ENCODE data around the gene RC3H1. TPM values are rescaled to one million over a fixed set of nuclear protein-coding genes. Genes with fewer than 3 reads are reported as not detected.

RC3H1 gene
- total and polyA plus RNA-seq, 2 of the 8 experiments (the other 6 are each of a cell fraction or from before 2014, with no cell fraction given): 7.4 to 32.2 TPM

DNA sequence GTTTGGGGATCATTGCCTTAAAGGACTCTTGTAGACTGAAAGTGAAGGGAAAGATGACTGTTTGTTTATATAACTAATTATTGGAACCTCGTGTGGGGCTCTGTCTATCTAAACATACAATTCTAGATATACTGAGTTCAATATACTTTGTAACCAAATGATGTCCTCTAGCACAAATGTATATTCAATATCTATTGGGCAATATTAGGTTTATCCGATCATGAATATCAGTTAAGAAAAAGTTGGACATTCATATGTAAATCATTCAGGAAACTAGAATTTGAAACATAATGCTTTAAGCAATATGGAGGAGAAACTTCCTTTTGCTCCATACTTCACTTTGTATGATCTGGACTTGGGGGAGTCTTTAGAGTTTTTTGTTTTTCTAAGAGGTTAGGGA lies 8.9 kb upstream of the RC3H1 start:
- H3K4me1 ChIP-seq (replicated peaks in 1 of 4; ENCODE audit: control insufficient read depth in 3 of 4, insufficient read depth in 4 of 4, low read length in 3 of 4): no peaks in the 10 kb centered on the region
- no peak overlapping the region for H3K4me3 ChIP-seq (ENCODE audit: extremely low read depth in 1 of 4, insufficient read depth in 2 of 4, low read depth in 3 of 4, low read length in 4 of 4)
- H3K79me1 ChIP-seq (ENCODE audit: low read depth, low read length): no peaks in the 10 kb centered on the region
- no peak overlapping the region for H3K18ac ChIP-seq (ENCODE audit: extremely low read depth, low read length)
- POLR2A ChIA-PET (ENCODE audit: partially characterized antibody): interaction anchor here (1.8 kb wide), 1 partner anchor 9 kb away, joined by 7 read pairs; the partner anchor contains the start of gene RC3H1
- no peaks in the 10 kb centered on the region for H3K36me3 ChIP-seq (ENCODE audit: control insufficient read depth in 2 of 4, insufficient read depth in 4 of 4, low read length in 3 of 4)
- H2AK5ac ChIP-seq (ENCODE audit: low read depth, low read length): no peak overlapping the region
- TF ChIP-seq NRF1 (IDR thresholded peaks at IDR 0.05; ENCODE audit: low read depth, low read length) (no peak), ASH2L (IDR thresholded peaks at IDR 0.05; ENCODE audit: low read length) (no peak)
- H3K9ac ChIP-seq (replicated peaks in 1 of 4; ENCODE audit: extremely low read depth in 1 of 4, low read depth in 3 of 4, low read length in 3 of 4): no peak overlapping the region
- CTCF ChIA-PET (ENCODE audit: partially characterized antibody): interaction anchor here (0.9 to 1.6 kb wide), 2 partner anchors 122 to 998 kb away, joined by 3 to 8 read pairs; no protein-coding TSS in a partner anchor
- no peak overlapping the region for H2BK5ac ChIP-seq (ENCODE audit: low read depth, low read length)
- H3K4ac ChIP-seq (replicated peaks; ENCODE audit: insufficient read length, low read depth, low read length): no peak overlapping the region
- H3K23me2 ChIP-seq (ENCODE audit: low read depth, low read length): no peaks in the 10 kb centered on the region
- DNase-seq (ENCODE audit: low read depth in 1 of 2, low spot score in 2 of 2) (no peak), FAIRE-seq (no peak)
- H3K27me3 ChIP-seq (replicated peaks in 1 of 4; ENCODE audit: control insufficient read depth in 3 of 4, extremely low read depth in 1 of 4, insufficient read depth in 3 of 4, low read length in 3 of 4): peaks cover 0 to 7% (median 4%) of the 10 kb centered on the region in 4 experiments; a peak in 6 of 7 replicates
- WGBS, 2 experiments (ENCODE audit: extremely low coverage in 1 of 2, insufficient coverage in 1 of 2, insufficient read length in 1 of 2, insufficient replicate concordance in 2 of 2, low coverage in 1 of 2, low lambda C conversion rate in 2 of 2, missing lambda C conversion rate in 1 of 2): 89% methylated on average over 2 of the region's 2 CpGs; no CpG with 5 or more reads in 1 of the 2 experiments
- no peak overlapping the region for H2BK15ac ChIP-seq (ENCODE audit: low read length)
- no peaks in the 10 kb centered on the region for H4K20me1 ChIP-seq (replicated peaks in 1 of 2; ENCODE audit: control insufficient read depth in 1 of 2, insufficient read depth in 2 of 2, low read length in 2 of 2)
- no peak overlapping the region for H3K27ac ChIP-seq (ENCODE audit: low read depth, low read length)
- H4K5ac ChIP-seq (ENCODE audit: insufficient read length, low read depth, low read length): no peak overlapping the region
- H4K91ac ChIP-seq (replicated peaks; ENCODE audit: insufficient read length, low read length): no peak overlapping the region
- H2BK20ac ChIP-seq (ENCODE audit: low read length): no peak overlapping the region
- H3K9me3 ChIP-seq (ENCODE audit: insufficient read depth in 2 of 2, low read depth in 1 of 2, low read length in 1 of 2): no peaks in the 10 kb centered on the region
- H2AFZ ChIP-seq (ENCODE audit: low read length): no peak overlapping the region
- no peak overlapping the region for H4K8ac ChIP-seq (ENCODE audit: extremely low read depth, insufficient read depth, low read length)
- H3K79me2 ChIP-seq (ENCODE audit: control insufficient read depth in 1 of 2, insufficient read depth in 2 of 2, low read length in 2 of 2): no peaks in the 10 kb centered on the region
- no peak overlapping the region for H2BK12ac ChIP-seq (ENCODE audit: low read depth, low read length)
- no peak overlapping the region for H3K23ac ChIP-seq (ENCODE audit: insufficient read length)
- no peak overlapping the region for H3K56ac ChIP-seq (replicated peaks; ENCODE audit: insufficient read length, low read depth, low read length)
- no peak overlapping the region for H2BK120ac ChIP-seq (replicated peaks; ENCODE audit: low read depth, low read length)
- no peak overlapping the region for H3K4me2 ChIP-seq (ENCODE audit: insufficient read depth in 1 of 2, low read depth in 2 of 2, low read length in 2 of 2)
- H3K14ac ChIP-seq (ENCODE audit: insufficient read length): no peak overlapping the region

All from H1 (cell line).